Peyer's patch (tissue), 4 donors: Measurements from ENCODE around the gene DPEP2. TPM values are rescaled to one million over a fixed set of nuclear protein-coding genes. Genes with fewer than 3 reads are reported as not detected.

Experiments used
- DNase-seq, 3 donors: peaks; one replicate each; pipeline ENCODE4 v3.0.0-alpha.2; 2017 to 2019
- H3K27ac ChIP-seq, 4 donors: fragments of 200-600 bp; sonication (generic); one replicate each; pipeline ENCODE4 v1.5.1; 2016 to 2019
- H3K27me3 ChIP-seq, 2 donors: fragments of 200-600 bp; sonication (generic); one replicate each; pipeline ENCODE4 v1.5.1; 2019
- H3K36me3 ChIP-seq, 3 donors: fragments of 200-600 bp; sonication (generic); one replicate each; pipeline ENCODE4 v1.5.1; 2016 to 2019
- H3K4me1 ChIP-seq, 4 donors: fragments of 200-600 bp; sonication (generic); one replicate each; pipeline ENCODE4 v1.5.1; 2016 to 2019
- H3K4me3 ChIP-seq, 4 donors: fragments of 200-600 bp; sonication (generic); 1 replicate in 3 of 4; 2 replicates in 1 of 4; pipeline ENCODE4 v1.5.1; 2016 to 2019; ENCODE audit warnings: mild to moderate bottlenecking in 1 of 4
- H3K9me3 ChIP-seq, 4 donors: fragments of 200-600 bp; sonication (generic); one replicate each; pipeline ENCODE4 v1.5.1; 2016 to 2019; ENCODE audit warnings: mild to moderate bottlenecking in 1 of 4
- POLR2A ChIP-seq, 2 donors: fragments of 450-650 bp; IDR thresholded peaks; one replicate each; pipeline ENCODE4 v1.5.1; 2017; ENCODE audit warnings: antibody characterized with exemption in 2 of 2, mild to moderate bottlenecking in 2 of 2, moderate library complexity in 2 of 2
- total RNA-seq, 4 donors: library from RNA; depleted of rRNA; stranded (reverse); fragments of >200 nt; gene quantifications; one replicate each; pipeline ENCODE4 v1.1.0, GENCODE V29; 2016
- TF ChIP-seq, protein P1 (sequence below), 6 experiments: fragments of 450-650 bp in 4 of 6; fragments of 200-600 bp in 2 of 6; sonication (generic) in 1 of 6; IDR thresholded peaks; one replicate each; pipeline ENCODE4 v1.5.1; 2017 to 2019; ENCODE audit warnings: antibody characterized with exemption in 6 of 6, mild to moderate bottlenecking in 3 of 6, moderate library complexity in 1 of 6

DPEP2 gene
- total RNA-seq, 4 donors from 2014 or later, result 1.1 to 12.4 (median 6.6) TPM

DNA sequence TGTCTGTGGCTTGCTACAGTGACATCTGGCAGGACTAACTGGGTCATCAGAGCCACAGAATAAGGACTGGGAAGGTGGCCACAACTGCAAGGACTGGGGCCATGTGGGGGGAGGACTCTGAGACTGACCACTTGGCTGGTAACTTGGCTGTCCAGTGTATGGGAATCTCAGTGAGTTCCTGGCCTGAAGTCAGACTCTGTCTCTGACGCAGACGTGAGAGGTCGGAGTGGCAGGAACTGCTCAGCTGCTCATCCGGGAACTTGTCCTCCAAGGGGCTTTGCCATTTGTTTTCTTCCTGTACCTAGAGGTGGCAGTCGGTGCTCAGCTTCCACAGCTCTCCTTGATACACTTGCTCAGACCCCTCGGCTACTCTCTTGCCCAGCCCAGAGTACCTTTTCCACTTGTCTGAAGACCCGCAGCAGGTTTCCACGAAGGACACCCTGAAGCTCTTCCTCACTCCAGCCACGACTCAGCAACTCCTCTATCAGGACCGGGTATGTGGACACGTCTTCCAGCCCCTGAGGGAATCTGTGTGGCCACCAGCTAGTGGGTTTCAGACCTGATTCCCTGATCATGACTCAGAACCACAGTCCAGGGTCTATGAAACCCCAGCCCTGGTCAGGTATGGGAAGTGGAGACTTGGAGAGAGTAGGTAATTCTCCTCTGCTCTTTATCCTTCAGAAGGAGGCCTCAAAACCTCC is 11.7 kb downstream of the DPEP2 start:
- Histone ChIP-seq H3K4me3 (no peak overlapping the region), H3K27me3 (no peaks in the 10 kb centered on the region), H3K9me3 (no peaks in the 10 kb centered on the region), H3K36me3 (no peaks in the 10 kb centered on the region), H3K27ac (peak overlapping the region in 3 of 4 donors; percentile 3 to 22 (median 11)), H3K4me1 (peaks cover 0 to 17% (median 4%) of the 10 kb centered on the region in 4 donors)
- DNase-seq, result no peak
- TF ChIP-seq, protein P1, sequence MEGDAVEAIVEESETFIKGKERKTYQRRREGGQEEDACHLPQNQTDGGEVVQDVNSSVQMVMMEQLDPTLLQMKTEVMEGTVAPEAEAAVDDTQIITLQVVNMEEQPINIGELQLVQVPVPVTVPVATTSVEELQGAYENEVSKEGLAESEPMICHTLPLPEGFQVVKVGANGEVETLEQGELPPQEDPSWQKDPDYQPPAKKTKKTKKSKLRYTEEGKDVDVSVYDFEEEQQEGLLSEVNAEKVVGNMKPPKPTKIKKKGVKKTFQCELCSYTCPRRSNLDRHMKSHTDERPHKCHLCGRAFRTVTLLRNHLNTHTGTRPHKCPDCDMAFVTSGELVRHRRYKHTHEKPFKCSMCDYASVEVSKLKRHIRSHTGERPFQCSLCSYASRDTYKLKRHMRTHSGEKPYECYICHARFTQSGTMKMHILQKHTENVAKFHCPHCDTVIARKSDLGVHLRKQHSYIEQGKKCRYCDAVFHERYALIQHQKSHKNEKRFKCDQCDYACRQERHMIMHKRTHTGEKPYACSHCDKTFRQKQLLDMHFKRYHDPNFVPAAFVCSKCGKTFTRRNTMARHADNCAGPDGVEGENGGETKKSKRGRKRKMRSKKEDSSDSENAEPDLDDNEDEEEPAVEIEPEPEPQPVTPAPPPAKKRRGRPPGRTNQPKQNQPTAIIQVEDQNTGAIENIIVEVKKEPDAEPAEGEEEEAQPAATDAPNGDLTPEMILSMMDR (IDR thresholded peaks at IDR 0.05), result no peak
- TF ChIP-seq POLR2A (IDR thresholded peaks at IDR 0.05), result no peak

DNA sequence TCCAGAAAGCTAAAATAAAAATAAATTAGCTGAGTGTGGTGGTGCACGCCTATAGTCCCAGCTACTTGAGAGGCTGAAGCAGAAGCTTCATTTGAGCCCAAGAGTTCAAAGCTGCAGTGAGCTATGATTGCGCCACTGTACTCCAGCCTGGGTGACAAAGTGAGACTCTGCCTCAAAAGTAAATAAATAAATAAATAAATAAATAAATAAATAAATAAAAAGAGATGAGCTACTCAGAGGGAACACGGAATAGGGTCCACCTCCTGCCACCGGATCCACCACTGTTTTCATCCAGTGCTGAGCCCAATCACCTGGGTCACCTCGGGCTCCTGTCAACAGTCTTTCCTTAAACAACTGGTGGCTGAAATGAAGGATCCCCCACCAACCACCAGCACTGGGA is 12.3 kb downstream of the DPEP2 start:
- Histone ChIP-seq H3K36me3 (no peaks in the 10 kb centered on the region), H3K4me3 (no peak overlapping the region), H3K27me3 (no peaks in the 10 kb centered on the region), H3K27ac (peak overlapping the region in 1 of 4 donors; percentile 3), H3K9me3 (no peaks in the 10 kb centered on the region), H3K4me1 (peaks cover 0 to 17% (median 4%) of the 10 kb centered on the region in 4 donors)
- DNase-seq, result no peak
- TF ChIP-seq, protein P1 (IDR thresholded peaks at IDR 0.05), result no peak
- TF ChIP-seq POLR2A (IDR thresholded peaks at IDR 0.05), result no peak

DNA sequence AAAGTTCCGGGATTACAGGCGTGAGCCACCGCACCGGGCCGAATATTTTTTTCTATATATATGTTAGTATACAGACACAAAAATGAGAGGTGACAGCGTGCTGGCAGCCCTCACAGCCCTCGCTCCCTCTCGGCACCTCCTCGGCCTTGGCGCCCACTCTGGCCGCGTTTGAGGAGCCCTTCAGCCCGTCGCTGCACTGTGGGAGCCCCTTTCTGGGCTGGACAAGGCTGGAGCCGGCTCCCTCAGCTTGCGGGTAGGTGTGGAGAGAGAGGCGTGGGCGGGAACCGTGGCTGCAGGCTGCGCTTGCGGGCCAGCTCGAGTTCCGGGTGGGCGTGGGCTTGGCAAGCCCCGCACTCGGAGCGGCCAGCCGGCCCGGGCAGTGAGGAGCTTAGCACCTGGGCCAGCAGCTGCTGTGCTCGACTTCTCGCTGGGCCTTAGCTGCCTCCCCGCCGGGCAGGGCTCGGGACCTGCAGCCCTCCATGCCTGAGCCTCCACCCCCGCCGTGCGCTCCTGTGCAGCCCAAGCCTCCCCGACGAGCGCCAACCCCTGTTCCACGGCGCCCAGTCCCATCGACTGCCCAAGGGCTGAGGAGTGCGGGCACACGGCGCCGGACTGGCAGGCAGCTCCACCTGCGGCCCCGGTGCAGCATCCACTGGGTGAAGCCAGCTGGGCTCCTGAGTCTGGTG is 17.1 kb downstream of the DPEP2 start:
- no peaks in the 10 kb centered on the region for H3K27me3 ChIP-seq
- no peak for DNase-seq
- peaks cover 0 to 17% (median 4%) of the 10 kb centered on the region in 4 donors for H3K4me1 ChIP-seq
- no peaks in the 10 kb centered on the region for H3K36me3 ChIP-seq
- no peak for TF ChIP-seq POLR2A (IDR thresholded peaks at IDR 0.05)
- TF ChIP-seq, protein P1 (IDR thresholded peaks at IDR 0.05), result no peak
- no peak overlapping the region for H3K4me3 ChIP-seq
- H3K9me3 ChIP-seq, result no peaks in the 10 kb centered on the region
- no peak overlapping the region for H3K27ac ChIP-seq

DNA sequence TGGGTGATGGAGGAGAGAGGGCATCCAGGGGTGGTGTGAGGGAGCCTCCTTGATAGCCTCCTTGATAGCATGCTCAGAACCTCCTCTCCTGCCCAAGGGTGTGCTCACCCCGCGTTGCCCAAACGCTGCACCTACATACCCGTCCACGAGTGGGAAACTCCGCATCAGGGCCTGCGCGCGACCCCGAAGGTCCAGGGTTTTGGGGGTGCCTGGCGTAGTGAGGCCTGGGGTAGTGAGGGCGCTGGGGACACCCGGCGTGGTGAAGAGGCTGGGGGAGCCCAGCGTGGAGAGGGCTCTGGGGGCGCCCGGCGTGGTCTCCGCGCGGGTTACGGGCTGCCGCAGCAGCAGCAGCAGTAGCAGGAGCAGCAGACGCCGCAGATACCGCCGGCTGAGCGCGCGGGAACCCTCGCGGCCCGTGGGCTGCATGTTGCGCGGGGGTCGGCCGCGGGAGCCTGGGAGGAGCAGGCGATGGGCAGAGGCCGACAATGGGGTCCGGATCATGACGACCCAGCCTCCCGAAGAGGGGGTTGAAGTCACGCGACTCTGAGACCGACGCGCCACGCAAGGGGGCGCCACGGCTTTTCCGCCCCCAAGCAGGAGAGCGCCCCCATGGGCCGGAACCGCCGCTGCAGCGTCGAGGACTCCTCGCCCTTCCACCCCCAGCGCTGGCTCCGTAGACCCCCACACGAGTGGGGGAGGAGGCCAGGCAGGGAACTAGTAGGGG is 19.2 kb downstream of the DPEP2 start, which contains the start of gene DPEP3:
Gene DPEP3 (minus strand): TSS at position 545 of the 724 bp plus-strand sequence. CDS start 119 bp downstream, at position 426.
- DNase-seq, result no peak
- H3K9me3 ChIP-seq, result no peaks in the 10 kb centered on the region
- H3K4me1 ChIP-seq, result peaks cover 0 to 13% (median 4%) of the 10 kb centered on the region in 4 donors
- TF ChIP-seq, protein P1 (IDR thresholded peaks at IDR 0.05), result no peak
- no peak for TF ChIP-seq POLR2A (IDR thresholded peaks at IDR 0.05)
- H3K4me3 ChIP-seq, result no peak within 1 kb of the TSS
- H3K36me3 ChIP-seq, result no peaks in the 10 kb centered on the region
- no peak within 1 kb of the TSS for H3K27ac ChIP-seq
- no peaks in the 10 kb centered on the region for H3K27me3 ChIP-seq

DNA sequence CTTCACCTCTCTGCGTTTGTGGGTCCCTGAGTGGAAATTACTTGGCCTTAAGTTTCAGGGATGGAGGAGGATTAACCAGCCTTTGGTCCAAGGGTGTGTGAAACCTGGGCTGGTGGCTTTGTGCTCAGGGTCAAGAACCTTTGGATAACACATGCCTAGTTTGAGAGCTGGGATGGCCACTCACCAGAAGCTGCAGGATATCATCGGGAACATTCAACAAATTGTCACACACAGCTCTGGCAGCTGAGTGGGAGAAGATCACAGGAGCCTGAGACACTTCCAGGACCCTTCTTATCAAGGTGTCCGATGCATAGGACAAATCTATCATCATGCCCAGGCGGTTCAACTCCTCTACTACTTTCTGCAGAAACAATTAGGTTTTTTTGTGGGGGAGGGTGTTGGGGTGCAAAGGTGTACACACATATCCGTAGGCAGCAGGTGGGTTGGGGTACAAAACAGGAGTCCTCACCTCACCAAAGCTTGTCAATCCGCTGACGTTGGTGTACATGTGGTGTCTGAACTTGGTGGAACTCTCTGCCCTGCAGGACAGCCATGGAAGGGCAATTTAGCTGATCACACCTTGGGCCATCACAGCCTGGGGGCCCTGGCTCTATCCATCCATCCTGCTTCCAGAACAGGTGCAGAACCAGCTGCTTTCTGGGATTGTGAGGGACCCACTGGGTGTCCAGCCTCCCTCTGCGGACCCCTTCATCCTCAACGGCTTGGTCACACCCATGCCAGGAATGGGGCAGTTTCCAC is 21.6 kb downstream of the DPEP2 start:
- Histone ChIP-seq H3K27ac (no peak overlapping the region), H3K9me3 (no peaks in the 10 kb centered on the region), H3K36me3 (no peaks in the 10 kb centered on the region), H3K4me1 (no peaks in the 10 kb centered on the region), H3K27me3 (no peaks in the 10 kb centered on the region), H3K4me3 (no peak overlapping the region)
- DNase-seq, result no peak
- no peak for TF ChIP-seq POLR2A (IDR thresholded peaks at IDR 0.05)
- TF ChIP-seq, protein P1 (IDR thresholded peaks at IDR 0.05), result no peak
